GM18498 (cell line): Measurements from ENCODE around the gene LAMA2.
A peak's percentile ranks its signal among the peaks of the same experiment; 100 is the strongest.

ENCODE experiments used
- ATAC-seq: cut with Tn5 transposase; IDR thresholded peaks from one replicate; pipeline ENCODE4 v1.9.1; 2021; ENCODE audit warnings: mild to moderate bottlenecking, moderate library complexity; ENCODE audit not compliant: unreplicated experiment

Gene LAMA2

GRCh38 chr6:129351807-129352206 is 468.9 kb downstream of the LAMA2 start:
- no peak for ATAC-seq

DNA sequence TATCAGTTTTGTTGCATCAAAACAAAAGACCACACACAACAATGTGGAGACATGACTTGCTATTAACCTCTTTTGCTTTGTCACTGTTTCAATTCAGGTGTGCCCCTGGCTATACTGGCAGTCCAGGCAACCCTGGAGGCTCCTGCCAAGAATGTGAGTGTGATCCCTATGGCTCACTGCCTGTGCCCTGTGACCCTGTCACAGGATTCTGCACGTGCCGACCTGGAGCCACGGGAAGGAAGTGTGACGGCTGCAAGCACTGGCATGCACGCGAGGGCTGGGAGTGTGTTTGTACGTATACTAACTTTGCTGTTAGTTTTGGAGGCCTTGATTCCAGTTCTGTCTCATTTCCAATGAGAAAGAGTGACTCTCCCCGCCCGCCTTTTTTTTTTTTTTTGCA is 470.1 kb downstream of the LAMA2 start:
- ATAC-seq: no peak

DNA sequence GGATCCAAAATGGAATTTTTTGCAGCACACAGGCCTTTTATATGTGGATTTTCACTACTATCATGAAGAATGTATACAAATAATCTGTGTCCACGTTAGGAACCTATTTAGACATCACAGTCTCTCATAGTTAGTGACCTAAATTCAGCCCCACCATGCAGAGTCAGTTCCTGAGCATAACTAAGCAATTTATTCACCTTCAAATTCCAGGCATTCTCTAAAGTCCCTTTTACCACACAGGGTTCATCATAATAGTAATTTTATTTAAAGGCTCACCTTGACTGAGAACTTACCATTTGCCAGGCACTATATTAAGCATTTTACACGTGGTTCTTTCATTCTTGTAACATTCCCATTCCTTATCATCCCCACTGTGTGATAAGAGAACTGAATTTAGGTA is 473.2 kb downstream of the LAMA2 start:
- no peak for ATAC-seq

DNA sequence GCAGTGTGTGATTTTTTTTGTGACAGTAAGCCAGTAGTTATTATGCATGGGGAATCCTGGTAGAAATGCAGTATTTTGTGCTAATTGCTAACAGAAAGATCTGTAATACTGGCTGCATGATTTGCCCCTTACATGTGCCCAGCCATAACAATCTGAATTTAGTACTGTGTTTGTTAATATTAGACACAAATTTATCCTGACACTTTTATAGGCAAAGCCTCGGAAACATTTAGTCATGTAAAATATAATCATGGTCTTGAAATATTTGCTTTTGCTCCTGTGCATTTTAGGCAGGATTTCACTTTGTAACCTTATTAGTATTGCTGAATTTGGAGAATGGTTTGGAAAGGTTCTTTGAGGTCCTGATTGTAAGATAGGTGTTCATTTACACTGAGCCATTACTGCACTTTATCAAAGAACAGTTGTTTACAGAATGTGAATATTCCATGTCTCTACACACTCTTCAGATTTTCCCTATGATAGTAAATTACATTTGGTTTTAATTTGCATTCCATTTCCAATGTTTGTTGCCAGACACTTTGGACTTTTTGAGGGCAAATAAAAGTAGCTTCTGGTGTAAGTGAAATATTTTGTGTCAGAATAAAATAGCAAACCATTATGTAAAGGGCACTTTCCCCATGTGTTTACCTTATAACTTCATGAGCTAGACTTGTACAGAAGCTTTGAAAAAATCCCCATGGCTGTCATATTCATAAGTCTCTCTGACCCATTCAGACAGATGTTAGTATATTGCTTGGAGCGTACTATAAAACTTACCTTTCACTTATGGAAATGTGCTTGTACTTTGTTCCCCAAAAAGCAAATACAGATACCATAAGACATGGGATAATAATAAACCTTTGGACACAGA is 477.1 kb downstream of the LAMA2 start:
- ATAC-seq: no peak

DNA sequence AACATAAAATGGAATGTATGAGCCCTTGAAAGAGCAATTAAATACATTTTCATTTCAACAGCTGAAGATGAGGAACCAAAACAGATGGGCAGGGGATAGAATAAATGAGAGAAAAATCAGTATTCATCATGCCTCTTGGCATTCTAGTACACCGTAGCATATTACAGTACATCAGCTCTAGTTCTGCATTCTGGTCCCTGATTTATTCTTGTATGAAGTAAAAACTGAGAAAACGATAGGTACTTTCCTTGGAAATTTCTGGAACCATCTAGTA is 477.7 kb downstream of the LAMA2 start:
- ATAC-seq: no peak

- no peak for ATAC-seq
Measured at GRCh38 chr6:129364037-129364436, 481.1 kb downstream of the LAMA2 start.

GRCh38 chr6:129364767-129365166 is 481.8 kb downstream of the LAMA2 start:
- no peak for ATAC-seq

- no peak for ATAC-seq
Measured at GRCh38 chr6:129368076-129368475, 485.1 kb downstream of the LAMA2 start.

- no peak for ATAC-seq
Measured at GRCh38 chr6:129368970-129369369, 486.0 kb downstream of the LAMA2 start.

GRCh38 chr6:129369737-129370136 is 486.8 kb downstream of the LAMA2 start:
- no peak for ATAC-seq

DNA sequence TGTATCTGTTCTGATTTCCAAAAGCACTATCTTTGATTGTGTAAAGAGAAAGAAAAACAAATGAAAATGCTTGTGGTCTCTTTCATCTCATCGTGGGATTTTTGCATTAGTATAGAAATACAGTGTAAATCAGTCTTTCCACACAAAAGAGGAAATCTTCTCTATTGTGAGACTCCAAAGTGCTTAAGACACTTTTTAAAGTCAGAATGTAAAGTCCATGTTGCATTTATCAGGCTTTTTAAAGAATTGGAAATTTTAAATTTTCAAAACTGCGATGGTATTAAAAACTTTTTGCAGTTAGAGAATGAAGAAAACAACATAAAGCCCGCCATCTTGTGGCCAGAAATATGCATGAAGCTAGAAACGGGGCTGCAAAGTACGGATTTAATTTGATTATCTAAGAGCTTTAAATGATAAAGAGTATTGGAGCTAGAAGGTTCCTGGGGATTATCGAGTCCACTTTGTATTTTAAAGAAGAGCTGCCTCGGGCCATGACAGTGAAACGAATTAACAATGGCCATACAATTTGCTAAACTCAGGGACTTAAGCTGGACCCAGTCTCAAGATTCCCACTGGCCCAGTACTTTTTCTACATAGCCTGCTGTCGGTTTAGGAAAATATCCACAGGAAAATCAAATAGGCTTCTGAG is 487.5 kb downstream of the LAMA2 start:
- peak; percentile 58 for ATAC-seq

DNA sequence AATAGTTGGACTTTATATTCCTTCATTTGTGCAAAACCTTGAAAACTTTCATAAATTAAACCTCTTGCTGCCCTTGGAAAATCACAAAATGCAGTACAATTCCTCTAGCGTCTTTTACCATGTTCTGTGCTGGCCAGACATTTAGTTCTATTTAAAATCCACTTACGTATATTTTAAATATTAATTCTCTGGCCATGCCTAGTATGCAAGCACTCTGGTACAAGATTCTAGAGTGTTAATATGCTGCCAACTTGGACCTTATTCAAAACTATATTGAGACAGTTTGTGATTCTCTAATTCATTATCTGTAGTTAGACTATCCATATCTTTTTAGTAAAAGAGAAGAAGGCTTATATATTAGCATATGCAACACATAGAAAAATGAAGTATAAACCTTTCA is 498.9 kb downstream of the LAMA2 start:
- ATAC-seq: no peak

DNA sequence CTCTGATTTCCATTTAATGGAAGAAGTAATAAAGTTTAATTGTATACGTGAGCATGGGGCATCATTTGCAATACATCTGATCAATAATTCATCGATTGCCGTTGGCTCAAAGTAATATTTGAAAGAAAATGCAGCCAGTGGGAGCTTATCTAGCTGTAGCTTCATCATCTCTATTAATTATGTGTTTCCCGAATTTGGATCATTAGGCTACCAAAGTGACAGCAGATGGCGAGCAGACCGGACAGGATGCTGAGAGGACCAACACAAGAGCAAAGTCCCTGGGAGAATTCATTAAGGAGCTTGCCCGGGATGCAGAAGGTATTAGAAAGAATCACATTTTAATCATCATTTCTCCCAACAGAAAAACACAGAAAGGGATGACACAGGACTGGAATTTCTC is 500.0 kb downstream of the LAMA2 start:
- ATAC-seq: no peak

DNA sequence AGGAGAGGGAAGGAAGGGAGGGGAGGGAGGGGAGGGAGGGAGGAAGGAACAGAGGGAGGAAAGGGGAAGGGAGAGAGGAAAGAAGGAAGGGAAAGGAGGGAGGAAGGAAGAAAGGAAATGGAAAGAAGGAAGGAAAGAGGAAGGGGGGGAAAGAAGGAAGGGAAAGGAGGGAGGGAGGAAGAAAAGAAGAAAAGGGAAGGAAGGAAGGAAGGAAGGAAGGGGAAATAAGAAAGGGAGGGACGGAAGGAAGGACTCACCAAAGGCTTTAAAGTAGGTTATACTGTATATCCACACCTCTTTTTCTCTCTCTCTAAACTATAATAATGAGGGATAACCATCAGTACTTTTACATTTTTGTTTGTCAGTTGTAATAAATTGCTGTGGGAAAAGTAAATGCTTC is 502.2 kb downstream of the LAMA2 start:
- no peak for ATAC-seq

DNA sequence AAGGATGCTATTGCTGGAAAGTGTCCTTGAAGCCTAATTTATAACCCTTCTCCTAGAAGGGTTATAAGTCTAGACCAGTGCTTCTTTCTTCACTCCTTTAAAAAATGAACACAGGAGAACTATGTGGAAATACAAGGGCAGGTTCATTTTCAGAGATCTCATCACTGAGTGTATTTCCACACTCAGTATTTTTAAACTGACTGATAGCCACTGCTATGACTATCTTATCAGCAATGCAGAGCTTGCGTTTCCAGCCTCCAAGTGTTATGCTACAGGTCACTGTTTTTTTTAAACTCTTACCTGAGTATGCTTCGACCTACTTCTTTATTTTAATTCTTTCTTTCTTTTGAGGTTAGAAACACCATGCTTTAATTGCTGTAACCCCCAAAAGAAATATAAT is 508.0 kb downstream of the LAMA2 start:
- no peak for ATAC-seq

DNA sequence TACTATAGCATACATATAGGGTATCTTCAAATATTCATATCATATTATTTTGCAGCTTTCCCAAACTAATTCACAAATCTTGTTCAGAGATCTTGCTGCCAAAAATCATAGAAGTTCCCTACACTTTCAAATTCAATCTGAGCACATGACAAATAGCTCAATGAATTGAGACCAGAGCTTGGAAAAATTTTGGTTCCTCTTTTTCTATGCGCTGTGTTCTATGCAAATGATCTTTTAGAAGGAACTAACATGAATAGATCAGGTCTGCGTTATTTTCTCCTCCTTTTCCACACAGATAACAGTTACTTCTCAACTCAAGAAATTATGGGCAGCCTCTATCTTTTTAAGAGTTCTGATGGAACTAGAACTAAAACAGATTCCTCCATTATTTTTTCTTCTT is 510.7 kb downstream of the LAMA2 start:
- no peak for ATAC-seq

GRCh38 chr6:129398764-129399163 is 515.8 kb downstream of the LAMA2 start:
- no peak for ATAC-seq

DNA sequence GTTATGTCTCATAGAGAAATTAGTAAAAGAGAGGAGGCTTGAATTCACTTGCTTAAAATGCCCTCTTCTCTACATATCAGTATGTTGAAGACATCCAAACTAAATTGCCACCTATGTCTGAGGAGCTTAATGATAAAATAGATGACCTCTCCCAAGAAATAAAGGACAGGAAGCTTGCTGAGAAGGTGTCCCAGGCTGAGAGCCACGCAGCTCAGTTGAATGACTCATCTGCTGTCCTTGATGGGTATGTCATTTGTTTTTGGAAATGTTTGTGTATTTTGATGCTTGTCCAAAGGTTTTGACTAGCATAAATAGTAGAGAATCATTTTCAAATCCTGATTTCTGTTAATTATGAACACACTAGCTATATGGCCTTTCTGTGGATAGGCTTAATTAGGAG is 519.3 kb downstream of the LAMA2 start:
- no peak for ATAC-seq

DNA sequence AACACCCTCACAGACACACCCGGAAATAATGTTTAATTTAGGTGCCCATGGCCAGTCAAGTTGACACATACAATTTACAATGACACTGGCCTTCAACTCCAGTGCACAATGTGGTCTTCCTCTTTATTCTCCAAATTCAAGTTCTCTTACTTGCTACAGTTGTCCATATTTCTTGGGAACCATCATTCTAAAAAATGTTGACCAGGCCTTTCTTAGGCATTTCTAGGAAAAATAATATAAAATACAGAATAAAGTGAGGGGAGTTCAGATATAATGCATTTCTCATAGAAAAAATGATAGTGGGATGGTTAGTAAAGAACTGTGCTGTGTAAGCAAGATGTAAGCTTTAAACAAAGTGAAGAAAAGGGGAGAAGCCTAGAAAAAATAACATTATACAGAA is 528.2 kb downstream of the LAMA2 start:
- no peak for ATAC-seq

GRCh38 chr6:129416337-129416990 is 533.5 kb downstream of the LAMA2 start:
- ATAC-seq: no peak

GRCh38 chr6:129417416-129418086 is 534.6 kb downstream of the LAMA2 start:
- no peak for ATAC-seq

DNA sequence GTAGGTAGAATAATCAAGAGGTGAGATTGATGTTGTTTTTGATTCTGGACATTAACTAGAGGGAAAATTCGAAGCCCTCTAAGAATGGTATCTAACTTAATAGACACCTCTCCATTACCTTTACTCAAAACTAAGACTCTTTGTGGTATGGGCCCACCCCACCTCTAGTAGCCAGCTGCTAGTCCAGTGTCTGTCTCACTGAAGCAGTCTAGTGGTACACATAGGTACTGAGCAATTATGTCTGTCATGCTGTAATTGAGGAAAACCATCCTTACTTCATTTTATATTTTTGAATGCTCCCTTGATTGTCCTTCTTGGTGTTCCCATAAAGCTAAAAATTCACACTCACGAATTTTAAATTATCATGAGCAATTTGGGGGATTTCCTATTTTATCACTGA is 536.4 kb downstream of the LAMA2 start:
- no peak for ATAC-seq
